Activated T-helper 9 cell treated with anti-CD3 and anti-CD28 coated beads, Interleukin-2, amount 50 U/mL, for 16 hours (primary cell): ENCODE data around the gene GATD1.

ENCODE experiments used
- DNase-seq: peaks from one replicate; pipeline ENCODE4 v3.0.0-alpha.2; 2020; ENCODE audit warnings: low read depth

GATD1 gene

DNA sequence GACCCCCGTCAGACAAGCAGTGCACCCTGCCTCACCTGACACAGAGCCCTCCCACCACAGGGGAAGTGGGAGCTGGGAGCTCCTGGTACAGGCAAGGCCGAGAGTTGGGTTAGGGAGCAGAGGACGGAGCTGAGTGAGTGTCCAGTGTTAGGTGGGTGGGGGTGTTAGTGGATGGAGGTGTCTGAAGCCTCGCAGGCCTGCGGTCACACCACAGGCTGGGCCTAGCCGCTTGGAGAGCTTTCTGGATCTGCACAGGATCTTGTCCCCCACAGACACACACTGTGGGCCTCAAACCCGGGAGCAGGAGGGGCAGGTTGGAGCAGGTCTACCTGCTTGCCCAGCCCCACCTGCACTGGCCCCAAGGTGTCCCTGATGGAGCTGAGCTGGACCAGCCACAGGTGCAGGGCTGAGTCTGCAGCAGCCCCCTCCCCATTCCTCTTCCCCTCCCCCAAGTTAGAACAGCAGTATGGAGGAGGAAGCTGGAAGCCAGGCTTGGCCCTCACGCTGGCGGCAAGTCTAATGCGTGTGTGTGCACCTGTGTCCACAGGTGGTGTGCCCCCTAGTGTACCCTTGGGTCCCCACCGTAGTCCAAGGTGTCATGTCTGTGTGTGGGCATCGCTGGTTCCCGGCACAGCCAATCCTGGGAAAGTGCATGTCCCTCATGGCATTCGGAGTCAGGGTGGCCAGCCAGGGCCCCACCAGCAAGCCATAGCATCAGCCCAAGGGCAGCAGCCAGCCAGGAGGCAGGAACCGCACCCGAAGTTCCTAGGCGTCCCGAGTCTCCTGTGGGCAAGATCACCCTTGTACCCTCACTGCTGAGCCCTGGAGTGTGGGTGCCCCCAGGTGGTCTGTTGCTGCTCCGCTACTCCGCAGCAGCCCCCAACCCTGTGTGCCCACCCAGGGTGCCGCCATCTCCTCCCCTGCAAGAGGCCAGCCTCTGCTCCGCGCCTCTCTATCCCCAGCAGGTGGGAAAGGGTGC, 2.0 kb upstream of the GATD1 start:
- DNase-seq = no peak

GRCh38 chr11:776561-777287, 563 bp downstream of the GATD1 start:
- DNase-seq = peak; percentile 35

DNA sequence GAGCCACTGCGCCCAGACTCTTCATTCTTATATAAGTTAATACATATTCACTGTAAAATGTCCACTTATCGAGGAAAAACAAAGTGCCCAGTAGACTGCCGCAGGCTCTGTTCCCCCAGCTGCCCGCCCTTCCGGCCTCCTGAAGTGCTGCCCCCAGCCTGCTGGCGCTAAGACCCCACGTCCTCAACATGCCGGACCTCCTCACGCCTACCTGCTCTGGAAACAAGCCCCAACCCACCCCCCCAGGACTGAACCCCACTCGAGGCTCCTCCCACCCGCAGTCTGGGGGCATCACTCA, 1.1 kb downstream of the GATD1 start:
- DNase-seq = no peak

- DNase-seq = no peak
Observed at GRCh38 chr11:774873-775592, 2.3 kb downstream of the GATD1 start.

- no peak for DNase-seq
Observed at GRCh38 chr11:773830-774229, 3.5 kb downstream of the GATD1 start.

DNA sequence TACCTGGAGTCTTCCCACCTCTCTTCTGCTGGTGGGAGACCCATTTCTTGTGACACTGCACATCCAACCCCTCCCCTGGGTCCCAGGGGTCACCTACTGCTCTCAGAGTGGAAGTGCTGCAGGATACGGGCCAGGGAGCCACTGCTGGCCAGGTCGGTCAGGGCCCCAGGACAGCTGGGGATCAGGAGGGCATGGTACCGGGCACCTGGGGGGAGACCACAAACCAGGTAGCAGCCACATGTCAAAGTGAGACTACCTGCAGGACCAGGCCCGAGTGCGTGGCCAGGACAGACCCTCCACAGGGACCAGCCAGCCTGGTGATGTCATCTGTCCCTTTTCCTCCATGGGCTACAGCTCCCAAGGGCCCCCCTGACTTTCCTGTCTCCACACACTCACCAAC, 3.9 kb downstream of the GATD1 start:
- no peak for DNase-seq

DNA sequence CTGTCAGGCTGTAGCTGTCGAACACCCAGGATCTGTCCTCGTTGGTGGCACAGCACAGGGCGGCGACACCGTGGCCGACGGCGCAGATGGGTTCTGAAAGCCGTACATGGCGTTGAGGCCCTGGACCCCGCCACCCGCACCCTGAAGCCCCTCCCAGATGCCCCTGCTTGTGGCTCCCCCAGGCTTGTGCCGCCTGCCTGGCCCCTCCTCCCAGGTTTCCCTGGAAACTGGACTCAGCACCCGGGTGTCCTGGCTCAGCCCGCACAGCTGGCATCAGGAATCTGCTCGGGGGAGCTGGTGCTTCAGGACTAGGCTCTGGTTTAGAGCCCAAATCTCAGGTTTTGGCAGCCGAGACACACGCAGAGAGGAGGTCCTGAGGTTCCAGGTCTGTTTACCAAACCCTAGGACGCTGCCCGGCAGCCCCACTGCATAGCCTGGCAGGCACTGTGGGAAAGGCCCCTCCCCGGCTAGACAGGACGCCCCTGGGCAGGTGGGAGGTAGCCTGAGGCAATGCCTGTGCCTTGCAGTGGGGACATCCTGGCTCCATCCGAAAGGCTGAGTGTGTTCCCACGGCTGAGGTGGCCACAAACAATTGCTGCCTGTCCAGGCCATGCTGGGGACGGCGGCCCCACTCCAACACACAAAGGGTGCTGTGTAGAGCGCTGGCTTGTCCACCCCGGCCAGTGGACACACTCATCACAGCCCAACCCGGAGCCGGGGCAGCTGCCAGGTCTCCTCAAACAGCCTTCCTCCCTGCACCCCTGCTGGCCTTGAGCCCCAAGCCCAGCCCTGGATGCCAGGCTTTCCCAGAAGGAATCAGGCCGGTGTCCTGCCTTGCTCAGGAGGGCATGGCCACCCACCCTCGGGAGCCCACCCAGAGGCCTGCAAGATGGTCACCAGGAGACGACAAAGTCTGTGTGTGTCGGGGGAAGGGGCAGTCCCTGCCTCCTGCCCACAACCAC, 4.6 kb downstream of the GATD1 start:
- DNase-seq = no peak

DNA sequence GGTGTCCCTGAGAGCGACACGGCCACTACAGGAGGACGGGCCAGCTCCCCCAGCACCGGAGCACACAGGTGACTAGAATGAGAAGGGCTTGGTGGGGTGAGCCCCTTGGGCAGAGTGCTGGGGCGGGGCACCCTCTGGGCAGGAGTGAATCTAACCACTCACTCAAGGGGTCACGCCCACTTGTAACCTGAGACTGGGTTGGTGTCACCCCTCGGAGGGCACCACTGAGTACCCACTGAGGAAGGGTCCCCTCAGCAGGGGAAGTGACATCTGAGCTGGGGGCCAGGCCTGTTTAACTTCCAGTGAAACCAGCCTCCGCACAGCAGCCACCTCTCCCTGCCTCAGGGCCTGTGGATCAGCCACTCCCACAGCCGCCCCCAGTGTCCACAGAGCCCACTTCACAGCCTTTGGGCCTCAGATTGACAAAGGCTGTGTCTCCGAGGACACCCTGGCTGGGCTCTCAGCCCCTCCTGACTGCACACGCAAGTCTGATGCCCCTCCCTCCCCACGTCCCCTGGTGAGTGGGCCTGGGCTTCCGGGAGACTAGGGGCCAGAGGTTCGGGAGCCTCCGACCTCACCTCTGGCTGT, 5.6 kb downstream of the GATD1 start:
- DNase-seq = no peak

DNA sequence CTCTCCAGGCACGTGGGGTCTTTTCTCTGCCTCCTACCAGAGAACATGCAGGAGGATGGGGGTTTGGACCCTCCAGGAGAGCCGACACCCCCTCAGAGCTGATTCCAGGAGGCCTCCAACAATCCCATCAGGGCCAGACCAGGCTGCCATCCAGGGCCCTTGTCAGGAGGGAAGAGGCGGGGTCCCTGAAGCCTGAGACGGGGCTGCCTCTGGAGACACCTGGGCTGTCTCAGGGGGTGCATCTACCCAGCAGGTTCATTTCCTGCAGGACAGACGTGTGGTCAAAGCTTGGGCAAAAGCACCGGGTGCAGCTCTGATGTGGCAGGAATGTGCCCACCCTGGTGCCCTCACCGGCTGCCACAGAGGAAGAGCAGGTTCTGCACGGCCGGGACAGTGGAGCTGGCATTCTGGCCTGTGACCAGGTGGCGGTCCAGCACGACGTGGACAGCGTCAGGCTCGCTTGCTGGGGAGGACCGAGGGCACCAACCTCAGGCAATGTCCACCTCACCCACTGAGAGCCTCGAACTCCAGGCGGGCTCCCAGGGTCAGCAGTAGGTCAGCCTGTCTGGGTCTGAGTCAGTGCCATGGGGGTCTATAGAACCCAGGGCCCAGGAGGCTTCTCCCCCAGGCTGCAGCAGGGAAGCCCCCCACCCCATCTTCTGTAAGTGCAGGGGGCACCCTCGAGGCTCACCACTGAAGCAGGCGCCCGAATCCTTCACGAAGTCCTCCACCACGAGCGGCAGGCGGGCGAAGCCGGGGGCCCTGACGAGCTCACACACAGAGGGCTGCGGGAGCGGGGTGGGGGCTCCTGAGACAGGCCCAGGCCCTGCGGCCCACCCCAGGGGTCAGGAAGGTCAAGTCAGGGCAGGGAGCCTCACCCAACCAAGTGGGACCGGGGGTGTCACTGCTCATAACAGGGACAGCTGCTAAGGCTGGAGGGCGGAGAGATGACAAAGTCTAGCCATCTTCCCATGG, 6.4 kb downstream of the GATD1 start:
- DNase-seq = no peak

DNA sequence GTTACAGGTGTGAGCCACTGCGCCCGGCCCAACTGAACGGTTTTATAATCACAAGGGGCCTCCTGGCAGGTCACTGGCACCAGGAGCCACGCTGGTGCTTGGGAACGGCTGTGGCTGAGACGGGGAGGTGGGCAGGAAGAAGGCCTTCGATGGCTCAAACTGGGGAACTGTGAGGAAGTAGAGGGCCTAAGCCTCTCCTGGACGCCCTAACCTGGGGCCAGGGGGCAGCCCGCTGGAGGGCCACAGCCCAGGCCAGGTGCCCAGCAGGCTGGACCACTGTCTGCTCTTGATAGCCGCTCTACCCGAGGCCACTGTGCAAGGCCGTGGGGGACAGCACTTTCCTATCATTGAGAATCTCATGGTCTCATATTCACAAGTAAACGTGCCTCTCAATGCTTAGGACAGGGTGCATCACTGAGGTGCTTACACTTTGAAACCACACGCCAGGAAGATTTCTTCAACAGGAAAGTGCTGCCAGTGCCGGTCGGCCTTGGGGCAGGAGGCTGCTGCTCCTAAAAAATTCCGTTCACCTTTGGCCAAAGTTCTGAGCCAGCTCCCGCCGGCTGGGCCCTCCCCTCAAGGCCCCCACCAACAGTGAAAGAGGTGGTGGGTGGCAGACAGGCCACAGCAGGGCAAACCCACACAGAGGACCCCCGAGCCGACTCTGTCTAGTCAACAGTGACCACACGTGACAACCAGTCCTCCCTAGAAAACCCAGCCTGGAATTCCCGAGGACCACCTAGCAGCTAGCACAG, 7.2 kb downstream of the GATD1 start:
- no peak for DNase-seq

DNA sequence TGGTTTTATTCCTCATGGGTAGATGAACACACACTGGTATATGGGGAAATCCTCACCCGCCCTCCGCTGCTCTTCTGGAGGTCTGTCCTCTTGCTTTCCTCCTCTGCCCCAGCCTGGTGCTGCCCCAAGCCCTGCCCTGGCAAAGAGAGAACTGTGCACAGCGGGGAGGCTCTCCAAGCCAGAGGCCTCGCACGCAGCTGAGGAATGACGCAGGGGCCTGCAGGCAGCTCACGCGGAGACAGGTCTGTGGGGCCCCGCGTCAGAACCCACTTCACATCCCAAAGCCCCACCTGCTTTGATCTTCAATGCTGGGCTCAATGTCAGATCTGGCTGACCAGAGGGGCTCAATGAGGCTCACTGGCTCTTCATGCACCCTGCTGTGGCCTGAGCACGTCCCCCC, 10.0 kb downstream of the GATD1 start:
- no peak for DNase-seq

GRCh38 chr11:766936-767210, 10.4 kb downstream of the GATD1 start:
- DNase-seq = no peak

GRCh38 chr11:766106-766935, 11.0 kb downstream of the GATD1 start:
- DNase-seq = no peak

- no peak for DNase-seq
Observed at GRCh38 chr11:765802-766091, 11.5 kb downstream of the GATD1 start.

DNA sequence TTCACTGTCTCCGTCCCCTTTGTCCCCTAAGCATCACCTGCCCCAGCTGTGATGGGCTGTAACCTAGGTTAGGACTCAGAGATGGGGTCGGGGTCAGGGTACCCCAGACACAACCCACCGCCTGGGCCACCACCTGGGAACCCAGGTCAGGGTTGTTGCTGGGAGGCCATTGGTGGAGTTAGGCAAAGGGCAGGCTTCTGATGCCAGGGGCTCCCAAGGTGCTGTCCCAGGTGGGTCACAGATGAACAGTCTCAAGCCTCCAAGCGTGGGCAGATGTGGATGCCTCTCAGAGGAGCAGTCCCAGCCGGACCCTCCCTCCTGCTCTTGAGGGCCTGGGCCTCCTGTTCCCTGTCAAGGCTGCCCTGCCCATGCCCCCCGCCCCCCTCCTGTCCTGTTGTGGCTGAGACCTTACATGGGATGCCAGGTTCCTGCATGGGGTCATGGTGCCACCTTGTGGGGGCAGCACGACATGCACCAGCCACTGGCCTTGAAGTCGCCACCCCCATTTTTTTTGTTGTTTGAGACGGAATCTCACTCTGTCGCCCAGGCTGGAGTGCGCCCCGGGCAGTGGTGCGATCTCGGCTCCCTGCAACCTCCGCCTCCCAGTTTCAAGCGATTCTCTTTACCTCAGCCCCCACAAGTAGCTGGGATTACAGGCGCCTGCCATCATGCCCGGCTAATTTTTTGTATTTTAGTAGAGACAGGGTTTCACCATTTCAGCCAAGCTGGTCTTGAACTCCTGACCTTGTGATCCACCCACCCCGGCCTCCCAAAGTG, 12.1 kb downstream of the GATD1 start:
- peak; percentile 42 for DNase-seq

DNA sequence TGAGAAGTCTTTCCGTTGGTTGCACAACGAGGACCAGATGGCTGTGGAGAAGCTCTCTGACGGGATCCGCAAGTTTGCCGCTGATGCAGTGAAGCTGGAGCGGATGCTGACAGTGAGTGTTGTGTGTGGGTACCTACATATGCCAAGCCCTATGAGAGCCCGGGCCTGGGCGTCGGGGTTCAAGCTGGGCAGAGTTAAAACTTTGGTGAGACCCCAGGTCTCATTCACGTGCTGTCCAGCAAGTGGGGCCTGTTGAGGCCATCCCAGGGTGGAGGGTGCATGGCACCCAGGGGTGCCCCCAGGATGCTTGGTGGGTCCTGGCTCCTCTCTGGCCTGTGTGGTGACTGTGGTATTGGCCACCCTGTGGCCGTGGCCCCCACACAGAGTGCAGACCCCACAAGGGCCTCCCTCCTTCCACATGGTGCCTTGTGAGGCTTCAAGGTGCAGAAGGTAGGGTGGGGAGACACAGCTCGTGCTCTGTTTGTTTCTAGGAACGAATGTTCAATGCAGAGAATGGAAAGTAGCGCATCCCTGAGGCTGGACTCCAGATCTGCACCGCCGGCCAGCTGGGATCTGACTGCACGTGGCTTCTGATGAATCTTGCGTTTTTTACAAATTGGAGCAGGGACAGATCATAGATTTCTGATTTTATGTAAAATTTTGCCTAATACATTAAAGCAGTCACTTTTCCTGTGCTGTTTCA, 12.8 kb downstream of the GATD1 start:
- DNase-seq = no peak

DNA sequence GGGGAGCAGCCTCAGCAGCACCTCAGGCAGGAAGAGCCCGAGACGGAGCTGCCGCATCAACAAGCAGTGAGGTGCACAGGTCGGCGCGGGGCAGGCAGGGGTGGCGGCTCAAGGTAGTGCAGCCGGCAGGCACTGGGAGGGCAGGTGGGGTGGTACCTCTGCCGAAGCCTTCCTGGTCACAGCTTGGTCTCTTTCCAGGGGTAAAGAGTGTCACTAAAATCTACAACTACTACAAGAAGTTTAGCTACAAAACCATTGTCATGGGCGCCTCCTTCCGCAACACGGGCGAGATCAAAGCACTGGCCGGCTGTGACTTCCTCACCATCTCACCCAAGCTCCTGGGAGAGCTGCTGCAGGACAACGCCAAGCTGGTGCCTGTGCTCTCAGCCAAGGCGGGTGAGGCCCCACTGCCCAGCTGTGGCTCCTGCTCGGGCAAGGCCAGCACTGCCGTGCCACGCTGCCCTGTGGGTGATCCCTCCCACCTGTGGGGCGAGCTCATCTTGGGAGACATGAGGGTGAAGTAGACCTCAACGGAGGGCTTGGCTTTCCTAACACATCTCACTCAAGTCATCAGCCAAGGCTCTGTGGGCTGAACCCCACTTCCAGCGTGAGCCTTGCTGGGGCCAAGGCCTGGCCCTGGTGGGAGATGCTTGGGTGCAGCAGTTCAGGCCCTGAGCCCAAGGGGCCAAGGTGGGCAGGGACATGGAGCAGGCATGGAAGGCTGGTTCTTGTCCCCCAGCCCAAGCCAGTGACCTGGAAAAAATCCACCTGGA, 13.6 kb downstream of the GATD1 start:
- DNase-seq = no peak
